GM12878 (cell line): ENCODE results near the gene CREB3L4. TPM values are rescaled to one million over a fixed set of nuclear protein-coding genes. Genes with fewer than 3 reads are reported as not detected.

Source experiments
- ATAC-seq: fragments of 200-7000 bp; cut with Tn5 transposase; 3 replicates; pipeline ENCODE4 v1.9.1; 2020; ENCODE audit warnings: mild to moderate bottlenecking, moderate library complexity
- BruUV-seq: library from RNA; stranded (reverse); fragments of 400-500 nt; replicated peaks from 2 replicates; lab custom pipeline; 2021; lab: Mats Ljungman, UMichigan
- CTCF ChIA-PET: fragments of 300-600 bp; sonication (Branson Sonifier 250); formaldehyde crosslinking; extraction: SDS; loops from one replicate; lab custom pipeline; 2021; ENCODE audit warnings: inconsistent platforms; lab: Yijun Ruan, JAX
- POLR2A ChIA-PET: fragments of 350-600 bp; formaldehyde crosslinking; extraction: SDS; loops from one replicate; lab custom pipeline; 2021; ENCODE audit warnings: inconsistent platforms; lab: Charles Lee
- RAD21 ChIA-PET: fragments of 300-600 bp; sonication (Branson Sonifier 250); formaldehyde crosslinking; loops from one replicate; lab custom pipeline; 2023; ENCODE audit warnings: antibody characterized with exemption; ENCODE audit not compliant: unreplicated experiment; lab: Charles Lee
- SMC1A ChIA-PET: fragments of 300-600 bp; sonication (Branson Sonifier 250); formaldehyde crosslinking; loops from one replicate; lab custom pipeline; 2023; ENCODE audit not compliant: unreplicated experiment, uncharacterized antibody; lab: Charles Lee
- DNase-seq: peaks from one replicate; pipeline ENCODE4 v3.0.0-alpha.2; 2011; ENCODE audit warnings: low read depth, low spot score
- FAIRE-seq: peaks from 3 replicates; lab custom pipeline; 2011; peaks lifted over from hg19 to GRCh38; lab: Jason Lieb, UNC
- H2AFZ ChIP-seq: 2 replicates; pipeline ENCODE4 v1.6.0; 2011; ENCODE audit warnings: low read depth, low read length, control low read depth; ENCODE audit not compliant: control insufficient read depth
- H3K27ac ChIP-seq: 2 replicates; pipeline ENCODE4 v1.5.1; 2011; ENCODE audit warnings: control low read depth; ENCODE audit not compliant: control insufficient read depth, insufficient read depth
- H3K27me3 ChIP-seq, 2 experiments: replicated peaks in 1 of 2; 2 replicates each; pipeline versions ENCODE4 v1.6.0 to v1.6.1; 2011; ENCODE audit warnings: low read length in 1 of 2; ENCODE audit not compliant: control insufficient read depth in 2 of 2, insufficient read depth in 2 of 2
- H3K36me3 ChIP-seq, 2 experiments: 2 replicates each; pipeline ENCODE4 v1.5.1; 2011; ENCODE audit warnings: low read length in 1 of 2; ENCODE audit not compliant: control insufficient read depth in 2 of 2, insufficient read depth in 2 of 2
- H3K4me1 ChIP-seq: 2 replicates; pipeline ENCODE4 v1.6.1; 2011; ENCODE audit warnings: mild to moderate bottlenecking, low read length, moderate library complexity, mixed read lengths; ENCODE audit not compliant: control insufficient read depth, insufficient read depth
- H3K4me2 ChIP-seq: 2 replicates; pipeline ENCODE4 v1.6.0; 2011; ENCODE audit warnings: control low read depth; ENCODE audit not compliant: control insufficient read depth, insufficient read depth
- H3K4me3 ChIP-seq: fragments of 200-600 bp; sonication (generic); 2 replicates; pipeline ENCODE4 v1.5.1; 2016
- H3K79me2 ChIP-seq: 2 replicates; pipeline ENCODE4 v1.6.0; 2011; ENCODE audit warnings: low read length; ENCODE audit not compliant: control insufficient read depth, insufficient read depth
- H3K9ac ChIP-seq: 2 replicates; pipeline ENCODE4 v1.8.0; 2011; ENCODE audit warnings: low read length, control low read depth, mixed read lengths; ENCODE audit not compliant: control insufficient read depth, insufficient read depth
- H3K9me3 ChIP-seq: replicated peaks from 3 replicates; pipeline ENCODE4 v1.5.1; 2011; ENCODE audit warnings: mild to moderate bottlenecking, low read length; ENCODE audit not compliant: control insufficient read depth, insufficient read depth
- H4K20me1 ChIP-seq: 2 replicates; pipeline ENCODE4 v1.6.0; 2011; ENCODE audit not compliant: control insufficient read depth, insufficient read depth
- ATF7 ChIP-seq: fragments of 450-650 bp; IDR thresholded peaks from 2 replicates; pipeline ENCODE4 v1.6.1; 2016; ENCODE audit warnings: low read depth, mild to moderate bottlenecking
- CUX1 ChIP-seq: IDR thresholded peaks from 2 replicates; pipeline ENCODE4 v1.6.1; 2012; ENCODE audit warnings: improper control_type of control experiment, low read depth, low read length; ENCODE audit not compliant: insufficient replicate concordance
- E2F8 ChIP-seq: fragments of 450-650 bp; IDR thresholded peaks from 2 replicates; pipeline ENCODE4 v1.6.1; 2018; ENCODE audit warnings: mild to moderate bottlenecking, low read depth, moderate library complexity; ENCODE audit not compliant: partially characterized antibody
- FOS ChIP-seq: IDR thresholded peaks from 3 replicates; pipeline ENCODE4 v1.6.1; 2011; ENCODE audit warnings: borderline replicate concordance; ENCODE audit not compliant: insufficient read length; ENCODE audit errors: extremely low read depth
- MLLT1 ChIP-seq: fragments of 450-650 bp; IDR thresholded peaks from 2 replicates; pipeline ENCODE4 v1.6.1; 2016; ENCODE audit warnings: mild to moderate bottlenecking
- POLR2A ChIP-seq: IDR thresholded peaks from 2 replicates; pipeline ENCODE4 v1.6.1; 2011; ENCODE audit warnings: low read depth, mild to moderate bottlenecking, low read length
- SMAD1 ChIP-seq: fragments of 450-650 bp; IDR thresholded peaks from 2 replicates; pipeline ENCODE4 v1.6.1; 2018; ENCODE audit warnings: mild to moderate bottlenecking, low read depth; ENCODE audit not compliant: partially characterized antibody
- ZNF24 ChIP-seq: fragments of 450-650 bp; IDR thresholded peaks from 2 replicates; pipeline ENCODE4 v1.6.1; 2017; ENCODE audit warnings: antibody characterized with exemption, mild to moderate bottlenecking
- ZZZ3 ChIP-seq: IDR thresholded peaks from 2 replicates; pipeline ENCODE4 v1.6.1; 2011; ENCODE audit warnings: low read depth; ENCODE audit not compliant: control insufficient read depth, insufficient read length
- WGBS: methylation state at CpG from one replicate; pipeline ENCODE4 v1.1.6; 2016; ENCODE audit warnings: low lambda C conversion rate; ENCODE audit not compliant: insufficient replicate concordance, insufficient coverage; ENCODE audit errors: missing lambda C conversion rate; 5-methylcytosine and 5-hydroxymethylcytosine counted together
- in situ Hi-C: fragments of 300-500 bp; cut with MboI; formaldehyde crosslinking; loops from 9 replicates; pipeline ENCODE4 v1.14.3; 2018; ENCODE audit warnings: mixed read lengths
- intact Hi-C: fragments of 100-400 bp; cut with micrococcal nuclease; formaldehyde crosslinking; loops from one replicate; pipeline ENCODE4 v1.14.2; 2022; ENCODE audit not compliant: unreplicated experiment
- polyA plus RNA-seq, 11 experiments: library from polyadenylated mRNA; depleted of rRNA in 4 of 11; unstranded in 6 of 11; stranded (reverse) in 5 of 11; fragments of >200 nt; fragmentation: Nextera tagmentation in 4 of 11; fragmentation: Illumina TruSeq in 1 of 11; extraction: Ambion mirVana in 4 of 11; extraction: Trizol in 1 of 11; gene quantifications; 1 replicate in 1 of 11; 2 replicates in 10 of 11; pipeline versions ENCODE4 v1.2.1 to v1.2.3, GENCODE V29; 2011 to 2016; ENCODE audit warnings: inconsistent platforms in 2 of 11, missing spikeins in 2 of 11, low read depth in 1 of 11
- total RNA-seq, 4 experiments: library from RNA; depleted of rRNA in 3 of 4; stranded (reverse); fragments of >200 nt in 3 of 4; fragmentation: Illumina TruSeq in 1 of 4; extraction: Trizol in 1 of 4; gene quantifications; 2 replicates each; pipeline versions ENCODE4 v1.2.1 to v1.2.3, GENCODE V29; 2013 to 2021

The CREB3L4 gene
- total and polyA plus RNA-seq, 10 of the 15 experiments (the other 5 are each of a cell fraction or from before 2014, with no cell fraction given) = 9.7 to 14.0 (median 12.1) TPM

- TF ChIP-seq SMAD1 (no peak), ATF7 (no peak)
These were observed 30.4 kb upstream of the CREB3L4 start (continued) for GRCh38 chr1:153937331-153937730.

- POLR2A ChIA-PET = no interaction called here
- no peaks in the 10 kb centered on the region for H4K20me1 ChIP-seq
- BruUV-seq = no TSS peak
These were observed 28.7 kb upstream of the CREB3L4 start for GRCh38 chr1:153938996-153939395.

More at GRCh38 chr1:153938996-153939395, 28.7 kb upstream of the CREB3L4 start:
- CTCF ChIA-PET = no interaction called here
- DNase-seq (no peak), FAIRE-seq (no peak), ATAC-seq (no peak)
- no peak for TF ChIP-seq ZNF24
- no peak for TF ChIP-seq E2F8
- no peak for TF ChIP-seq POLR2A
- TF ChIP-seq ZZZ3 = no peak
- no peak for TF ChIP-seq FOS
- TF ChIP-seq CUX1 = no peak
- TF ChIP-seq MLLT1 = no peak
- no peak overlapping the region for H3K4me3 ChIP-seq
- H3K27ac ChIP-seq = no peak overlapping the region
- no peaks in the 10 kb centered on the region for H3K9me3 ChIP-seq
- H3K4me1 ChIP-seq = peaks cover 2% of the 10 kb centered on the region
- RAD21 ChIA-PET = no interaction called here
- H3K36me3 ChIP-seq = peaks cover 22 to 27% of the 10 kb centered on the region in 2 experiments; a peak in 3 of 4 replicates
- H3K9ac ChIP-seq = no peak overlapping the region
- in situ Hi-C loops (no loop called here), intact Hi-C loops (no loop called here)
- peaks cover 8% of the 10 kb centered on the region for H3K79me2 ChIP-seq
- no peak overlapping the region for H3K4me2 ChIP-seq
- WGBS = 100% methylated on average over 3 of the region's 3 CpGs
- SMC1A ChIA-PET = no interaction called here
- no peaks in the 10 kb centered on the region for H3K27me3 ChIP-seq
- H2AFZ ChIP-seq = no peak overlapping the region
